GM12878 (cell line): ENCODE measurements around the gene KRTAP5-7. TPM values are rescaled to one million over a fixed set of nuclear protein-coding genes. Genes with fewer than 3 reads are reported as not detected.

ENCODE experiments used
- ATAC-seq: fragments of 200-7000 bp; cut with Tn5 transposase; 3 replicates; pipeline ENCODE4 v1.9.1; 2020; ENCODE audit warnings: mild to moderate bottlenecking, moderate library complexity
- BruUV-seq: library from RNA; stranded (reverse); fragments of 400-500 nt; replicated peaks from 2 replicates; lab custom pipeline; 2021; lab: Mats Ljungman, UMichigan
- CTCF ChIA-PET: fragments of 300-600 bp; sonication (Branson Sonifier 250); formaldehyde crosslinking; extraction: SDS; loops from one replicate; lab custom pipeline; 2021; ENCODE audit warnings: inconsistent platforms; lab: Yijun Ruan, JAX
- POLR2A ChIA-PET: fragments of 350-600 bp; formaldehyde crosslinking; extraction: SDS; loops from one replicate; lab custom pipeline; 2021; ENCODE audit warnings: inconsistent platforms; lab: Charles Lee
- RAD21 ChIA-PET: fragments of 300-600 bp; sonication (Branson Sonifier 250); formaldehyde crosslinking; loops from one replicate; lab custom pipeline; 2023; ENCODE audit warnings: antibody characterized with exemption; ENCODE audit not compliant: unreplicated experiment; lab: Charles Lee
- SMC1A ChIA-PET: fragments of 300-600 bp; sonication (Branson Sonifier 250); formaldehyde crosslinking; loops from one replicate; lab custom pipeline; 2023; ENCODE audit not compliant: unreplicated experiment, uncharacterized antibody; lab: Charles Lee
- DNase-seq: peaks from one replicate; pipeline ENCODE4 v3.0.0-alpha.2; 2011; ENCODE audit warnings: low read depth, low spot score
- FAIRE-seq: peaks from 3 replicates; lab custom pipeline; 2011; peaks lifted over from hg19 to GRCh38; lab: Jason Lieb, UNC
- H2AFZ ChIP-seq: 2 replicates; pipeline ENCODE4 v1.6.0; 2011; ENCODE audit warnings: low read depth, low read length, control low read depth; ENCODE audit not compliant: control insufficient read depth
- H3K27ac ChIP-seq: 2 replicates; pipeline ENCODE4 v1.5.1; 2011; ENCODE audit warnings: control low read depth; ENCODE audit not compliant: control insufficient read depth, insufficient read depth
- H3K27me3 ChIP-seq, 2 experiments: replicated peaks in 1 of 2; 2 replicates each; pipeline versions ENCODE4 v1.6.0 to v1.6.1; 2011; ENCODE audit warnings: low read length in 1 of 2; ENCODE audit not compliant: control insufficient read depth in 2 of 2, insufficient read depth in 2 of 2
- H3K36me3 ChIP-seq, 2 experiments: 2 replicates each; pipeline ENCODE4 v1.5.1; 2011; ENCODE audit warnings: low read length in 1 of 2; ENCODE audit not compliant: control insufficient read depth in 2 of 2, insufficient read depth in 2 of 2
- H3K4me1 ChIP-seq: 2 replicates; pipeline ENCODE4 v1.6.1; 2011; ENCODE audit warnings: mild to moderate bottlenecking, low read length, moderate library complexity, mixed read lengths; ENCODE audit not compliant: control insufficient read depth, insufficient read depth
- H3K4me2 ChIP-seq: 2 replicates; pipeline ENCODE4 v1.6.0; 2011; ENCODE audit warnings: control low read depth; ENCODE audit not compliant: control insufficient read depth, insufficient read depth
- H3K4me3 ChIP-seq: fragments of 200-600 bp; sonication (generic); 2 replicates; pipeline ENCODE4 v1.5.1; 2016
- H3K79me2 ChIP-seq: 2 replicates; pipeline ENCODE4 v1.6.0; 2011; ENCODE audit warnings: low read length; ENCODE audit not compliant: control insufficient read depth, insufficient read depth
- H3K9ac ChIP-seq: 2 replicates; pipeline ENCODE4 v1.8.0; 2011; ENCODE audit warnings: low read length, control low read depth, mixed read lengths; ENCODE audit not compliant: control insufficient read depth, insufficient read depth
- H3K9me3 ChIP-seq: replicated peaks from 3 replicates; pipeline ENCODE4 v1.5.1; 2011; ENCODE audit warnings: mild to moderate bottlenecking, low read length; ENCODE audit not compliant: control insufficient read depth, insufficient read depth
- H4K20me1 ChIP-seq: 2 replicates; pipeline ENCODE4 v1.6.0; 2011; ENCODE audit not compliant: control insufficient read depth, insufficient read depth
- BACH1 ChIP-seq: fragments of 450-650 bp; IDR thresholded peaks from 2 replicates; pipeline ENCODE4 v1.6.1; 2017; ENCODE audit warnings: mild to moderate bottlenecking, borderline replicate concordance
- CREB1 ChIP-seq: IDR thresholded peaks from 2 replicates; pipeline ENCODE4 v1.6.1; 2012; ENCODE audit warnings: low read depth, mild to moderate bottlenecking, inconsistent platforms
- CREM ChIP-seq: IDR thresholded peaks from 2 replicates; pipeline ENCODE4 v1.6.1; 2014; ENCODE audit warnings: antibody characterized with exemption, low read depth
- EED ChIP-seq: sonication (generic); IDR thresholded peaks from 2 replicates; pipeline ENCODE4 v1.6.1; 2016; ENCODE audit warnings: antibody characterized with exemption, low read depth
- EGR1 ChIP-seq, 2 experiments: IDR thresholded peaks; 1 replicate in 1 of 2; 2 replicates in 1 of 2; pipeline ENCODE4 v1.6.1; 2011 to 2012; ENCODE audit warnings: low read depth in 2 of 2, low read length in 2 of 2, borderline replicate concordance in 1 of 2, mild to moderate bottlenecking in 1 of 2, moderate library complexity in 1 of 2
- NBN ChIP-seq: fragments of 450-650 bp; IDR thresholded peaks from 2 replicates; pipeline ENCODE4 v1.6.1; 2016
- PAX5 ChIP-seq: IDR thresholded peaks from 2 replicates; pipeline ENCODE4 v1.6.1; 2011; ENCODE audit warnings: low read depth, low read length, borderline replicate concordance
- RUNX3 ChIP-seq: IDR thresholded peaks from 2 replicates; pipeline ENCODE4 v1.6.1; 2012; ENCODE audit warnings: low read length, inconsistent platforms
- SREBF1 ChIP-seq: IDR thresholded peaks from 2 replicates; pipeline ENCODE4 v1.6.1; 2012; ENCODE audit warnings: mild to moderate bottlenecking, low read length
- TAF1 ChIP-seq: IDR thresholded peaks from 2 replicates; pipeline ENCODE4 v1.6.1; 2011; ENCODE audit warnings: mild to moderate bottlenecking, low read depth, low read length, borderline replicate concordance
- USF1 ChIP-seq: IDR thresholded peaks from 2 replicates; pipeline ENCODE4 v1.6.1; 2011; ENCODE audit warnings: borderline replicate concordance, low read depth, mild to moderate bottlenecking, moderate library complexity, mixed read lengths, low read length; ENCODE audit not compliant: insufficient read depth; ENCODE audit errors: extremely low read length
- ZBED1 ChIP-seq: IDR thresholded peaks from 2 replicates; pipeline ENCODE4 v1.6.1; 2016; ENCODE audit warnings: borderline replicate concordance
- whole genome bisulfite sequencing: methylation state at CpG from one replicate; pipeline ENCODE4 v1.1.6; 2016; ENCODE audit warnings: low lambda C conversion rate; ENCODE audit not compliant: insufficient replicate concordance, insufficient coverage; ENCODE audit errors: missing lambda C conversion rate; 5-methylcytosine and 5-hydroxymethylcytosine counted together
- in situ Hi-C: fragments of 300-500 bp; cut with MboI; formaldehyde crosslinking; loops from 9 replicates; pipeline ENCODE4 v1.14.3; 2018; ENCODE audit warnings: mixed read lengths
- intact Hi-C: fragments of 100-400 bp; cut with micrococcal nuclease; formaldehyde crosslinking; loops from one replicate; pipeline ENCODE4 v1.14.2; 2022; ENCODE audit not compliant: unreplicated experiment
- polyA plus RNA-seq, 11 experiments: library from polyadenylated mRNA; depleted of rRNA in 4 of 11; unstranded in 6 of 11; stranded (reverse) in 5 of 11; fragments of >200 nt; fragmentation: Nextera tagmentation in 4 of 11; fragmentation: Illumina TruSeq in 1 of 11; extraction: Ambion mirVana in 4 of 11; extraction: Trizol in 1 of 11; gene quantifications; 1 replicate in 1 of 11; 2 replicates in 10 of 11; pipeline versions ENCODE4 v1.2.1 to v1.2.3, GENCODE V29; 2011 to 2016; ENCODE audit warnings: inconsistent platforms in 2 of 11, missing spikeins in 2 of 11, low read depth in 1 of 11
- total RNA-seq, 4 experiments: library from RNA; depleted of rRNA in 3 of 4; stranded (reverse); fragments of >200 nt in 3 of 4; fragmentation: Illumina TruSeq in 1 of 4; extraction: Trizol in 1 of 4; gene quantifications; 2 replicates each; pipeline versions ENCODE4 v1.2.1 to v1.2.3, GENCODE V29; 2013 to 2021
- TF ChIP-seq, protein P1 (sequence below): IDR thresholded peaks from 2 replicates; pipeline ENCODE4 v1.6.1; 2011; ENCODE audit warnings: low read depth, mild to moderate bottlenecking, low read length, moderate library complexity, borderline replicate concordance; ENCODE audit errors: extremely low read depth

Gene KRTAP5-7
- total and polyA plus RNA-seq, 10 of the 15 experiments (the other 5 are each of a cell fraction or from before 2014, with no cell fraction given), result 0.07 to 0.23 (median 0.19) TPM; not detected in 6

DNA sequence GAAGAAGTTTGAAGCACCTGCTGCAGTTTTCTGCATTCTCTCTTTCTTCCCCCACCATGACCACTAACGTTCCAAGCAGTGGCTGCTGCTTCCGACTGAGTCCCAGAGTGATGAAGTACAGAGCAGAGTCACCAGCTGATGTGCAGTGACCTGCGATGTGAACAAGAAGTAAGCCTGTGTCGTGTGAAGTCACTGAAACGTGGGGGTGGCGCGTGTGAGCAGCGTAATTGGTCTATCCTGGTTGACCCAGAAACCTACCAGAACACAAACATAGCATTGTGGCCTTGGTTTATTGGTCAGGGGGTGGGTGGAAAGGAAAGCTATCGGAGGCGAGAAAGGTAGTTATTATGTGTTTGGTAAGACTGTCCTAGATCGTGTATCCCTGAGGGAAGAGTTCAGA lies 3.5 kb downstream of the KRTAP5-7 start:
- WGBS, result 53% methylated on average over 11 of the region's 11 CpGs
- CTCF ChIA-PET, result no interaction called here
- ATAC-seq, result peak; percentile 30; the same call in 2 of the 3 replicates

More for the DNA sequence above, 3.5 kb downstream of the KRTAP5-7 start:
- no peaks in the 10 kb centered on the region for H3K79me2 ChIP-seq
- intact Hi-C loops, result no loop called here
- SMC1A ChIA-PET, result no interaction called here
- FAIRE-seq (peak; percentile 79), DNase-seq (no peak)
- H3K4me2 ChIP-seq, result no peak overlapping the region
- no peak overlapping the region for H3K4me3 ChIP-seq
- no TSS peak for BruUV-seq
- H3K27me3 ChIP-seq, result no peaks in the 10 kb centered on the region
- H3K9me3 ChIP-seq, result no peaks in the 10 kb centered on the region; the same call in 2 of the 3 replicates
- H2AFZ ChIP-seq, result peak overlapping the region; percentile 63
- RAD21 ChIA-PET, result no interaction called here
- H3K36me3 ChIP-seq, result no peaks in the 10 kb centered on the region
- no peak overlapping the region for H3K9ac ChIP-seq
- H3K27ac ChIP-seq, result no peak overlapping the region
- peaks cover 11% of the 10 kb centered on the region for H3K4me1 ChIP-seq
- POLR2A ChIA-PET, result no interaction called here
- no peaks in the 10 kb centered on the region for H4K20me1 ChIP-seq
- TF ChIP-seq PAX5 (0 out of 2 replicates have a peak, but pooled peaks have one; percentile 14), BACH1 (no peak), USF1 (no peak), CREB1 (peak; percentile 89), NBN (no peak), EGR1 (IDR thresholded peaks at IDR 0.05; ENCODE audit: borderline replicate concordance in 1 of 2, low read depth in 2 of 2, low read length in 2 of 2) (0 out of 3 replicates have a peak, but pooled peaks of 1 of the 2 experiments have one; percentile 20), SREBF1 (no peak), RUNX3 (peak; percentile 47), ZBED1 (no peak), TAF1 (peak; percentile 39; the same call in 1 of the 2 replicates), CREM (peak; percentile 65; the same call in 1 of the 2 replicates), EED (peak; percentile 10; the same call in 1 of the 2 replicates)
- TF ChIP-seq, protein P1, sequence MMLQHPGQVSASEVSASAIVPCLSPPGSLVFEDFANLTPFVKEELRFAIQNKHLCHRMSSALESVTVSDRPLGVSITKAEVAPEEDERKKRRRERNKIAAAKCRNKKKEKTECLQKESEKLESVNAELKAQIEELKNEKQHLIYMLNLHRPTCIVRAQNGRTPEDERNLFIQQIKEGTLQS, result no peak
- in situ Hi-C loops, result no loop called here
